ENCODE measurements around the gene COMMD6. TPM values are rescaled to one million over a fixed set of nuclear protein-coding genes. Genes with fewer than 3 reads are reported as not detected.
A peak's percentile ranks its signal among the peaks of the same experiment; 100 is the strongest.

COMMD6 gene
- total RNA-seq, 1 donor: 19.5 TPM

DNA sequence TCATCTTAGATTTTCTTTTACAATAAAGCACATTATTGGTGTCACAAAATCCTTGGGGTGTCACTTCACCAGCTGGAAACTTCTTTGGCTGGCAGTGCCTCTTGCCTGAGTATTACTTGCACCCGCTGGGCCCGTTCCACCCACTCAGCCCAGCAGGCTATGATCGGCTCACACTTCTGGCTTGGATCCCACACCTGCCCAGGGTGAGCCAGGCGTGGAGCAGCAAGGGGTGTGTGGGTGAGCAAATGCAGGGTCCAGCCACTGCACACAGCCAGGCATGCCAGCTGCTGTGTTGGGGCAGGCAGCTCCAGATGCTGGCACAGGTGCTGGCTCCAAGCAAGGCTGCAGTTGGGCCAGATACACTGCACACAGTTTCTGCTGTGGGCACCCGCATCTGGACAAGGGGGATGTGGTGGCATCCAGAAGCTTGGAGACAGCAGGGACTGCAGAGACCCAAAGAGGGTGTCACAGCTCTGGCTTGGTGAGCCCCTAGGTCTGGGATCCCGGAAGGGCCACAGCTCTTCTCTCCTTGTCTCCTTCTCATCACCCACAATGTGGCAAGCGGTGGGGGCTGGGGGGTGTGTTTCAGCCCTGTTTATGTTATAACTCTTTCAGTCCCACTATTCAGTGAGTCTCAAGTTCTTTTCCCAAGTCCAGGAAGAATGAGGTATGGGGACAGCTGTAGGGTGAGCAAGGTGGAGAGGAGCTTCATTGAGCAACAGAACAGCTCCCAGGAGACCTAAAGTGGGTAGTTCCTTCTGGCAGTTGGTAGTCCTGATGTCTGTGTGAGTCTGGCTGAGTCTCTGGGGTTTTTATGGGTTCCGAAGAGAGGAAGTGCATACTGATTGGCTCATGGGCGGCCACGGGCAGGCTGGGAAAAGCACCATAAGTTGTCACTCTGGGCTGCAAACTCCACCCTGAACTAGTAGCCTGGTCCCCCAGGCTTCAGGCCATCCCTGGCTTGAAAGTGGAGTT lies 30.3 kb downstream of the COMMD6 start:
- Histone ChIP-seq H3K27me3 (ENCODE audit: insufficient read depth, low read length) (no peaks in the 10 kb centered on the region), H4K20me1 (ENCODE audit: insufficient read depth, low read length) (no peaks in the 10 kb centered on the region), H3K79me2 (ENCODE audit: insufficient read depth, low read length) (no peaks in the 10 kb centered on the region), H3K27ac (ENCODE audit: low read depth, low read length) (no peak overlapping the region), H3K36me3 (ENCODE audit: insufficient read depth, low read length) (no peaks in the 10 kb centered on the region), H3K4me3 (ENCODE audit: insufficient read depth, low read length) (no peak overlapping the region), H3K4me2 (ENCODE audit: insufficient read depth, low read length) (no peak overlapping the region), H3K4me1 (ENCODE audit: insufficient read depth, low read length) (no peaks in the 10 kb centered on the region), H2AFZ (ENCODE audit: low read length) (no peak overlapping the region), H3K9me3 (ENCODE audit: low read depth, low read length) (no peaks in the 10 kb centered on the region)
- TF ChIP-seq, protein P1, sequence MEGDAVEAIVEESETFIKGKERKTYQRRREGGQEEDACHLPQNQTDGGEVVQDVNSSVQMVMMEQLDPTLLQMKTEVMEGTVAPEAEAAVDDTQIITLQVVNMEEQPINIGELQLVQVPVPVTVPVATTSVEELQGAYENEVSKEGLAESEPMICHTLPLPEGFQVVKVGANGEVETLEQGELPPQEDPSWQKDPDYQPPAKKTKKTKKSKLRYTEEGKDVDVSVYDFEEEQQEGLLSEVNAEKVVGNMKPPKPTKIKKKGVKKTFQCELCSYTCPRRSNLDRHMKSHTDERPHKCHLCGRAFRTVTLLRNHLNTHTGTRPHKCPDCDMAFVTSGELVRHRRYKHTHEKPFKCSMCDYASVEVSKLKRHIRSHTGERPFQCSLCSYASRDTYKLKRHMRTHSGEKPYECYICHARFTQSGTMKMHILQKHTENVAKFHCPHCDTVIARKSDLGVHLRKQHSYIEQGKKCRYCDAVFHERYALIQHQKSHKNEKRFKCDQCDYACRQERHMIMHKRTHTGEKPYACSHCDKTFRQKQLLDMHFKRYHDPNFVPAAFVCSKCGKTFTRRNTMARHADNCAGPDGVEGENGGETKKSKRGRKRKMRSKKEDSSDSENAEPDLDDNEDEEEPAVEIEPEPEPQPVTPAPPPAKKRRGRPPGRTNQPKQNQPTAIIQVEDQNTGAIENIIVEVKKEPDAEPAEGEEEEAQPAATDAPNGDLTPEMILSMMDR (IDR thresholded peaks at IDR 0.05; ENCODE audit: extremely low read depth, low read depth, low read length): no peak
- no peak for DNase-seq (ENCODE audit: insufficient read length, low spot score, missing footprints)

DNA sequence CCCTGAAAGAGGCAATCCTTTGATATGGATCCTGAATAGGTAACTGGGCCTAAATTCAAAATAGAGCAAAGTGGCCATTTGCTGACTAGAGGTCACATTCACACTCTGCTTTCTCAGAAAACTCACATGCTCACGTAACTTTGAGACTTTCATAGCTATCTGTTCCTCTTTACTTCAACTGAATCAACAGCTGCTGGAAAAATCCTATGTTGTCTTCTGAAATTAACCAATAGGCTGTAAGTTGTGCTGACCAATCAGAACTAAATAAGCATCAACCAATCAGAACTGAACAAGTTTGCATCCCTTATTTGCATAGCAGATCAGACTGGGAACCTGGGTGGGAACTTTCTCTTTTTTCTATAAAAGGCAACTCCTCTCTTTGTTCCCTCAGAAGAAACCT lies 31.6 kb downstream of the COMMD6 start:
- no peak overlapping the region for H3K27ac ChIP-seq (ENCODE audit: low read depth, low read length)
- DNase-seq (ENCODE audit: insufficient read length, low spot score, missing footprints): no peak
- no peaks in the 10 kb centered on the region for H3K79me2 ChIP-seq (ENCODE audit: insufficient read depth, low read length)
- H2AFZ ChIP-seq (ENCODE audit: low read length): no peak overlapping the region
- H3K4me2 ChIP-seq (ENCODE audit: insufficient read depth, low read length): no peak overlapping the region
- no peak overlapping the region for H3K4me3 ChIP-seq (ENCODE audit: insufficient read depth, low read length)
- no peaks in the 10 kb centered on the region for H3K27me3 ChIP-seq (ENCODE audit: insufficient read depth, low read length)
- H4K20me1 ChIP-seq (ENCODE audit: insufficient read depth, low read length): no peaks in the 10 kb centered on the region
- no peaks in the 10 kb centered on the region for H3K36me3 ChIP-seq (ENCODE audit: insufficient read depth, low read length)
- TF ChIP-seq, protein P1 (IDR thresholded peaks at IDR 0.05; ENCODE audit: extremely low read depth, low read depth, low read length): no peak
- no peaks in the 10 kb centered on the region for H3K4me1 ChIP-seq (ENCODE audit: insufficient read depth, low read length)
- no peaks in the 10 kb centered on the region for H3K9me3 ChIP-seq (ENCODE audit: low read depth, low read length)

DNA sequence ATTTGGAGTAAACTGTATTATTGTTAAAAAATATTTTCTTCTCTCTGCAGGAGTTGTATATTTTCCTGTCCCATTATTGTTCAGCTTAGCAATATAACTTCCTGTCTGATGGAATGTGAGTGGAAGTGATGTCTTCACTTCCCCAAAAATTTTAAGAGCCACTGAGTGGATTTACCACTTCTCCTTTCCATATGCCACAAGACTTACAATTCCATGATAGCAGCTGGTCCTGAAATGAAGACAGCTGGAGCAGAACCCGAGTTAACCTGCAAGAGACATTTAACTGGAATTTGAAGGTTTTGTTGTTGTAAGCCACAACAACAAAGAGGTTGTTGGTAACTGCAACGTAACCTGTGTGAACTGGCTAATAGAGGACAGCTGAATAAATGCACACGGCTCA lies 32.3 kb downstream of the COMMD6 start:
- DNase-seq (ENCODE audit: insufficient read length, low spot score, missing footprints): no peak

DNA sequence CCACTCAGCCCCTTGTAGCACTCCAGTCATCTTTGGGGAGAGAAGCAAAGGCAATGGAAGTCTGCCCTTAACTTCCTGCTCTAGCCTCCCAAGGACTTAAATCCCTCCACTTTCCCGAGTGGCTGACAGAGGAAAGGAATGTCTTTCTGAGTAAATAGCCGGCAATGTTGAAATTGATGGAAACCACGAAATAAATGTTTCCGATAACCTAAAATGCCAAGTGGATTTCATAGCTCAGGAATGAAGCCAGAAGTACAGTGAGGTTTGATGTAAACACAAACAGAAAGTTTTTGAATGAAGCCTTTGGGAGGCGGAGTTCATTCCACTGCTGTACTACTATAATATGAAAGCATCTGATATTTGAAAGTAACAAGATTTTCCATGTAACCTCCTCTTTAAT lies 41.7 kb downstream of the COMMD6 start:
- H4K20me1 ChIP-seq (ENCODE audit: insufficient read depth, low read length): no peaks in the 10 kb centered on the region
- peak overlapping the region; percentile 10 for H3K4me2 ChIP-seq (ENCODE audit: insufficient read depth, low read length)
- H3K9me3 ChIP-seq (ENCODE audit: low read depth, low read length): no peaks in the 10 kb centered on the region
- H2AFZ ChIP-seq (ENCODE audit: low read length): no peak overlapping the region
- TF ChIP-seq, protein P1 (IDR thresholded peaks at IDR 0.05; ENCODE audit: extremely low read depth, low read depth, low read length): no peak
- H3K4me3 ChIP-seq (ENCODE audit: insufficient read depth, low read length): peak overlapping the region; percentile 19
- no peaks in the 10 kb centered on the region for H3K36me3 ChIP-seq (ENCODE audit: insufficient read depth, low read length)
- no peak overlapping the region for H3K27ac ChIP-seq (ENCODE audit: low read depth, low read length)
- no peaks in the 10 kb centered on the region for H3K27me3 ChIP-seq (ENCODE audit: insufficient read depth, low read length)
- DNase-seq (ENCODE audit: insufficient read length, low spot score, missing footprints): no peak
- H3K79me2 ChIP-seq (ENCODE audit: insufficient read depth, low read length): no peaks in the 10 kb centered on the region
- H3K4me1 ChIP-seq (ENCODE audit: insufficient read depth, low read length): no peaks in the 10 kb centered on the region

More for the DNA sequence above, 32.3 kb downstream of the COMMD6 start:
- Histone ChIP-seq H3K27me3 (ENCODE audit: insufficient read depth, low read length) (no peaks in the 10 kb centered on the region), H3K4me1 (ENCODE audit: insufficient read depth, low read length) (no peaks in the 10 kb centered on the region), H3K79me2 (ENCODE audit: insufficient read depth, low read length) (no peaks in the 10 kb centered on the region), H3K4me2 (ENCODE audit: insufficient read depth, low read length) (no peak overlapping the region), H4K20me1 (ENCODE audit: insufficient read depth, low read length) (no peaks in the 10 kb centered on the region), H3K36me3 (ENCODE audit: insufficient read depth, low read length) (no peaks in the 10 kb centered on the region), H3K4me3 (ENCODE audit: insufficient read depth, low read length) (no peak overlapping the region), H3K27ac (ENCODE audit: low read depth, low read length) (no peak overlapping the region), H3K9me3 (ENCODE audit: low read depth, low read length) (no peaks in the 10 kb centered on the region), H2AFZ (ENCODE audit: low read length) (no peak overlapping the region)
- TF ChIP-seq, protein P1 (IDR thresholded peaks at IDR 0.05; ENCODE audit: extremely low read depth, low read depth, low read length): no peak

All from osteoblast (primary cell).